ENCODE results near the gene SPHK2. TPM values are rescaled to one million over a fixed set of nuclear protein-coding genes. Genes with fewer than 3 reads are reported as not detected.
"Not testable (repeated sequence)": the region's sequence is repeated elsewhere in the genome, so short reads cannot be mapped to it uniquely, and the experiment has no call there.

SPHK2 gene, protein sequence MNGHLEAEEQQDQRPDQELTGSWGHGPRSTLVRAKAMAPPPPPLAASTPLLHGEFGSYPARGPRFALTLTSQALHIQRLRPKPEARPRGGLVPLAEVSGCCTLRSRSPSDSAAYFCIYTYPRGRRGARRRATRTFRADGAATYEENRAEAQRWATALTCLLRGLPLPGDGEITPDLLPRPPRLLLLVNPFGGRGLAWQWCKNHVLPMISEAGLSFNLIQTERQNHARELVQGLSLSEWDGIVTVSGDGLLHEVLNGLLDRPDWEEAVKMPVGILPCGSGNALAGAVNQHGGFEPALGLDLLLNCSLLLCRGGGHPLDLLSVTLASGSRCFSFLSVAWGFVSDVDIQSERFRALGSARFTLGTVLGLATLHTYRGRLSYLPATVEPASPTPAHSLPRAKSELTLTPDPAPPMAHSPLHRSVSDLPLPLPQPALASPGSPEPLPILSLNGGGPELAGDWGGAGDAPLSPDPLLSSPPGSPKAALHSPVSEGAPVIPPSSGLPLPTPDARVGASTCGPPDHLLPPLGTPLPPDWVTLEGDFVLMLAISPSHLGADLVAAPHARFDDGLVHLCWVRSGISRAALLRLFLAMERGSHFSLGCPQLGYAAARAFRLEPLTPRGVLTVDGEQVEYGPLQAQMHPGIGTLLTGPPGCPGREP
- polyA plus RNA-seq = 10 to 100 TPM; 10.5 to 14.5 (median 14.1) TPM

- H3K4me3 Mint-ChIP-seq = peak within 1 kb of the TSS; percentile 95 to 99 (median 96)
- peaks cover 52 to 66% of the 10 kb centered on the region in 2 donors for H3K4me1 Mint-ChIP-seq
- peaks cover 10 to 34% (median 18%) of the 10 kb centered on the region in 3 donors for H3K36me3 Mint-ChIP-seq
- peak; percentile 96 to 98 (median 98) for DNase-seq
- H3K9me3 Mint-ChIP-seq = no peaks in the 10 kb centered on the region
- H3K27me3 Mint-ChIP-seq (ENCODE audit: low read depth in 3 of 3) = peaks cover 6 to 11% (median 8%) of the 10 kb centered on the region in 3 donors
- H3K27ac Mint-ChIP-seq = peak within 1 kb of the TSS; percentile 95 to 99 (median 99)
These were observed at the start of gene SPHK2, which contains the start of gene RPL18 for GRCh38 chr19:48618916-48619691. Gene SPHK2 (plus strand): TSS chr19:48619506. CDS start chr19:48620515, 1,009 bp downstream. Gene RPL18 (minus strand): TSS chr19:48619178. CDS start chr19:48619143, 35 bp downstream.

DNA sequence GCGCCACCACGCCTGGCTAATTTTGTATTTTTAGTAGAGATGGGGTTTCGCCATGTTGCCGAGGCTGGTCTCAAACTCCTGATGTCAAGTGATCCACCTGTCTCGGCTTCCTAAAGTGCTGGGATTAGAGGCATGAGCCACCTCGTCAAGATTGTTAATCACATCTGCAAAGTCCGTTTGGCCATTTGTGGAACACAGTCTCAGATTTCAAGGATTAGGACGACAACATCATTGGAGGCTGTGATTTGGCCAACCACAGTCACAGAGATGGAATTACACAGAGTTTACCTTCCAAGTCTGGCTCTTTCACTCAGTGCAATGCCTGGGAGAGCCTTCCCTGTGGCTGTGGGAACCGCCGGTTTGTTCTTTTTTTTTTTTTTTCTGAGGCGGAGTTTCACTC is 49.5 kb upstream of the SPHK2 start:
- peaks cover 0 to 8% (median 2%) of the 10 kb centered on the region in 3 donors for H3K27me3 Mint-ChIP-seq (ENCODE audit: low read depth in 3 of 3)
- no peaks in the 10 kb centered on the region for H3K4me1 Mint-ChIP-seq
- no peak overlapping the region for H3K4me3 Mint-ChIP-seq
- no peak overlapping the region for H3K27ac Mint-ChIP-seq
- no peak for DNase-seq
- H3K36me3 Mint-ChIP-seq = no peaks in the 10 kb centered on the region
- no peaks in the 10 kb centered on the region for H3K9me3 Mint-ChIP-seq

GRCh38 chr19:48571378-48572162 is 47.7 kb upstream of the SPHK2 start:
- no peaks in the 10 kb centered on the region for H3K4me1 Mint-ChIP-seq
- no peak for DNase-seq
- H3K27ac Mint-ChIP-seq = no peak overlapping the region
- H3K9me3 Mint-ChIP-seq = no peaks in the 10 kb centered on the region
- peaks cover 0 to 8% (median 0%) of the 10 kb centered on the region in 3 donors for H3K27me3 Mint-ChIP-seq (ENCODE audit: low read depth in 3 of 3)
- no peak overlapping the region for H3K4me3 Mint-ChIP-seq
- no peaks in the 10 kb centered on the region for H3K36me3 Mint-ChIP-seq

DNA sequence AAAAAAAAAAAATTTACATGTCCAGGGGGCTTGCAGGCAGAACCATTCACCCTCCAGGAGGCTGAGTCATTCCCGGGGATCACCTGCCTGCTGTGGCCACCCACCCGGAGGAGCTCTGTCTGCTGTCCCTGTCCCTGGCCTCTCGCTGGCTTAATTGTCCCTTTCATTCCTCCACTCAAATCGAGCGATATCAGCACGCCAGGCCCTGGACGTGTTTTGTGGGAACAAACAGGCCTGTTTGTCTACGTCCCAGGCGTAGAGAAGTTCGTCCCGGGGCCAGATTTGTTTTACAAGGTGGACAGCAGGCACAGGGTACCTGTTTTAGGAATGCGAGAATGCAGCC is 46.2 kb upstream of the SPHK2 start:
- no peaks in the 10 kb centered on the region for H3K4me1 Mint-ChIP-seq
- H3K27me3 Mint-ChIP-seq (ENCODE audit: low read depth in 3 of 3) = peaks cover 0 to 6% (median 0%) of the 10 kb centered on the region in 3 donors
- H3K27ac Mint-ChIP-seq = no peak overlapping the region
- no peaks in the 10 kb centered on the region for H3K9me3 Mint-ChIP-seq
- H3K4me3 Mint-ChIP-seq = no peak overlapping the region
- no peaks in the 10 kb centered on the region for H3K36me3 Mint-ChIP-seq
- no peak for DNase-seq

DNA sequence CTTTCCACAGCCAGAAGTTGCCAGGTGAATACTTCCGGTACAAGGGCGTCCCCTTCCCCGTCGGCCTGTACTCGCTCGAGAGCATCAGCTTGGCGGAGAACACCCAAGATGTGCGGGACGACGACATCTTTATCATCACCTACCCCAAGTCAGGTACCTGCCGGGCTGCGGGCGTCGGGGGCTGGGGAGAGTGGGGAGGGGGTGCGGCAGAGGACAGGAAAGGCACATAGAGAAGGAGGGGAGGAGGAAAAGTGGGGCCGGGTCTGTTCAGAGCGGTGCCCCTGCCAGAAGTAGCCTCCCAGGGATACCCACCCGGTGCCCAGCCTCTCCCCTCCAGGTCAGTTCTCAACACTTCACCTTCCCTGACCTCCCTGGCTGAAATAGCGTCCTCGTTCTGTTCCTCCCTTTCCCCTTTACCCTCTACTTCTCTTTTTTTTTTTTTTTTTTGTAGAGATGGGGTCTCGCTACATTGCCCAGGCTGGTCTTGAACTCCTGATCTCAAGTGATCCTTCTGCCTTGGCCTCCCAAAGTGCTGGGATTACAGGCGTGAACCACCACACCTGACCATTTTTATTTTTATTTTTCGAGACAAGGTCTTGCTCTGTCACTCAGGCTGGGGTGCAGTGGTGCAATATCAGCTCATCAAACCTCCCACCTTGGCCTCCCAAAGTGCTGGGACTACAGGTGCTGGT is 43.2 kb upstream of the SPHK2 start:
- DNase-seq = no peak
- Mint-ChIP-seq H3K9me3 (no peaks in the 10 kb centered on the region), H3K27ac (no peak overlapping the region), H3K4me3 (no peak overlapping the region), H3K27me3 (ENCODE audit: low read depth in 3 of 3) (peaks cover 0 to 1% (median 0%) of the 10 kb centered on the region in 3 donors), H3K36me3 (no peaks in the 10 kb centered on the region), H3K4me1 (no peaks in the 10 kb centered on the region)

- H3K4me3 Mint-ChIP-seq; H3K27me3 Mint-ChIP-seq (ENCODE audit: low read depth in 3 of 3); DNase-seq; H3K27ac Mint-ChIP-seq; H3K4me1 Mint-ChIP-seq; H3K36me3 Mint-ChIP-seq; H3K9me3 Mint-ChIP-seq: not testable (repeated sequence)
These were observed 41.4 kb upstream of the SPHK2 start for GRCh38 chr19:48577908-48578307.

DNA sequence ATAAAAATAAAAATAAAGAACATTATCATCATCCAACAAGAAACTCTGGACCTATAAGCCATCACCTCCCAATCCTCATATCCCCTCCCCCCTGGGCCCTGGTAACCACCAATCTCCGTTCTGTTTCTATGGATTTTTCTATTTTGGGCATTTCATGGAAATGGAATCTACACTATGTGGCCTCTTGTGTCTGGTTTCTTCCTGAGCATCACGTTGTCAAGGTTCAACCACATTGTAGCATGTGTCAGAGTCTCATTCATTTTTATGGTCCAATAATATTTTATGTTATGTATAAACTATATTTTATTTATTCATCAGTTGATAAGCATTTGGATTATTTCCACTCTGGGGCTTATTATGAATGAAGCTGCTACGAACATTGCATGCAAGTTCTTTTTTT is 40.4 kb upstream of the SPHK2 start:
- H3K4me1 Mint-ChIP-seq = no peaks in the 10 kb centered on the region
- peak overlapping the region in 1 of 6 donors; percentile 43 for H3K27ac Mint-ChIP-seq
- DNase-seq = no peak
- H3K27me3 Mint-ChIP-seq (ENCODE audit: low read depth in 3 of 3) = peaks cover 1 to 3% (median 2%) of the 10 kb centered on the region in 3 donors
- no peaks in the 10 kb centered on the region for H3K9me3 Mint-ChIP-seq
- H3K36me3 Mint-ChIP-seq = no peaks in the 10 kb centered on the region
- H3K4me3 Mint-ChIP-seq = no peak overlapping the region

- no peaks in the 10 kb centered on the region for H3K36me3 Mint-ChIP-seq
- H3K27ac Mint-ChIP-seq = no peak overlapping the region
- peaks cover 1 to 6% (median 5%) of the 10 kb centered on the region in 3 donors for H3K27me3 Mint-ChIP-seq (ENCODE audit: low read depth in 3 of 3)
- H3K4me3 Mint-ChIP-seq = no peak overlapping the region
- peaks cover 0 to 2% of the 10 kb centered on the region in 2 donors for H3K4me1 Mint-ChIP-seq
- DNase-seq = no peak
- no peaks in the 10 kb centered on the region for H3K9me3 Mint-ChIP-seq
These were observed 37.1 kb upstream of the SPHK2 start for GRCh38 chr19:48582168-48582567.

- H3K27me3 Mint-ChIP-seq (ENCODE audit: low read depth in 3 of 3) = peaks cover 1 to 6% (median 5%) of the 10 kb centered on the region in 3 donors
- no peak overlapping the region for H3K27ac Mint-ChIP-seq
- DNase-seq = no peak
- H3K9me3 Mint-ChIP-seq = no peaks in the 10 kb centered on the region
- H3K4me3 Mint-ChIP-seq = no peak overlapping the region
- no peaks in the 10 kb centered on the region for H3K36me3 Mint-ChIP-seq
- peaks cover 8 to 9% of the 10 kb centered on the region in 2 donors for H3K4me1 Mint-ChIP-seq
These were observed 31.9 kb upstream of the SPHK2 start for GRCh38 chr19:48587387-48587786.

- no peaks in the 10 kb centered on the region for H3K9me3 Mint-ChIP-seq
- peaks cover 8 to 9% of the 10 kb centered on the region in 2 donors for H3K4me1 Mint-ChIP-seq
- peak; percentile 76 to 84 (median 79) for DNase-seq
- peak overlapping the region; percentile 12 to 85 (median 73) for H3K4me3 Mint-ChIP-seq
- H3K27ac Mint-ChIP-seq = peak overlapping the region in 2 of 6 donors; percentile 72 to 81
- peaks cover 1 to 4% (median 2%) of the 10 kb centered on the region in 3 donors for H3K27me3 Mint-ChIP-seq (ENCODE audit: low read depth in 3 of 3)
- H3K36me3 Mint-ChIP-seq = no peaks in the 10 kb centered on the region
These were observed 30.5 kb upstream of the SPHK2 start for GRCh38 chr19:48588670-48589401.

DNA sequence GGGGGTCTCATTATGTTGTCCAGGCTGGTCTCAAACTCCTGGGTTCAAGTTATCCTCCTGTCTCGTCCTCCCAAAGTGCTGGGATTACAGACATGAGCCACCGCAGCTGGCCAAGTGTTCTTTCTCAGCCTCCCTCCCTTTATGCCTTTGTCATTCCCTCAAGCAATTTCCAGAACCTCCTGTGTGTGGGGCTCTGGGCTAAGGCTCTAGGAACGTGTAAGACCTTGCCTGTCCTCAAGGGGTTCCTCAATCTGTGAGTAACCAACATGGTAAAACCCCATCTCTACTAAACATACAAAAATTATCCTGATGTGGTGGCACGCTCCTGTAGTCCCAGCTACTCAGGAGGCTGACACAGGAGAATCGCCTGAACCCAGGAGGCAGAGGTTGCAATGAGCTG is 28.3 kb upstream of the SPHK2 start:
- peaks cover 6 to 8% of the 10 kb centered on the region in 2 donors for H3K4me1 Mint-ChIP-seq
- peaks cover 0 to 1% (median 0%) of the 10 kb centered on the region in 3 donors for H3K27me3 Mint-ChIP-seq (ENCODE audit: low read depth in 3 of 3)
- no peak for DNase-seq
- H3K9me3 Mint-ChIP-seq = no peaks in the 10 kb centered on the region
- no peaks in the 10 kb centered on the region for H3K36me3 Mint-ChIP-seq
- no peak overlapping the region for H3K4me3 Mint-ChIP-seq
- H3K27ac Mint-ChIP-seq = no peak overlapping the region

DNA sequence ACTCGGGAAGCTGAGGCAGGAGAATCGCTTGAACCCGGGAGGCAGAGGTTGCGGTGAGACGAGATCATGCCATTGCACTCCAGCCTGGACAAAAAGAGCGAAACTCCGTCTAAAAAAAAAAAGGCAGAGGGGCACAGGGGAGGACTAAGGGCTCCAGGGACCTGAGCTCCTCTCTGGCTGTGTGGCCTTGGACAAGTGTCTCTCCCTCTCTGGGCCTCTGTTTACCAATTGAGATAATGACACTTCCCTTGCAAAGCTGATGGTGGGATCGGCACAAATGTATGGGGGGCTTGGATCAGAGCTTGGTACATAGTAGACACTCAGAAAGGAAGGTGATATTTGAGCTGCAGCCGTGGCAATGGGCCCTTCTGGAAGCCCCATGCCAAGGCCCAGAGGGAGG is 24.1 kb upstream of the SPHK2 start:
- peak overlapping the region in 1 of 5 donors; percentile 27 for H3K4me3 Mint-ChIP-seq
- H3K9me3 Mint-ChIP-seq = no peaks in the 10 kb centered on the region
- no peaks in the 10 kb centered on the region for H3K4me1 Mint-ChIP-seq
- peak overlapping the region in 2 of 6 donors; percentile 14 to 58 for H3K27ac Mint-ChIP-seq
- no peaks in the 10 kb centered on the region for H3K36me3 Mint-ChIP-seq
- DNase-seq = no peak
- H3K27me3 Mint-ChIP-seq (ENCODE audit: low read depth in 3 of 3) = peaks cover 0 to 1% (median 0%) of the 10 kb centered on the region in 3 donors

Data from immature natural killer cell (primary cell).